ENCODE results near the gene MFGE8.

Gene MFGE8

GRCh38 chr15:88896333-88897033 lies 16.7 kb downstream of the MFGE8 start:
- Histone ChIP-seq H3K27ac (ENCODE audit: low read length) (no peak overlapping the region), H3K36me3 (ENCODE audit: control insufficient read depth, low read depth, low read length) (peaks cover 24% of the 10 kb centered on the region), H3K4me1 (ENCODE audit: control insufficient read depth, low read depth, low read length) (peaks cover 18% of the 10 kb centered on the region), H3K9me3 (ENCODE audit: control insufficient read depth, low read depth, low read length) (no peaks in the 10 kb centered on the region), H3K27me3 (ENCODE audit: control insufficient read depth, insufficient read depth, low read length) (peaks cover 17% of the 10 kb centered on the region), H3K9ac (ENCODE audit: low read length) (no peak overlapping the region), H3K4me3 (ENCODE audit: low read length) (no peak overlapping the region)

- H3K9ac ChIP-seq (ENCODE audit: low read length): peak within 1 kb of the TSS; percentile 59
- no peaks in the 10 kb centered on the region for H3K9me3 ChIP-seq (ENCODE audit: control insufficient read depth, low read depth, low read length)
- no peak within 1 kb of the TSS for H3K27ac ChIP-seq (ENCODE audit: low read length)
- peaks cover 17% of the 10 kb centered on the region for H3K27me3 ChIP-seq (ENCODE audit: control insufficient read depth, insufficient read depth, low read length)
- H3K4me1 ChIP-seq (ENCODE audit: control insufficient read depth, low read depth, low read length): peaks cover 18% of the 10 kb centered on the region
- peaks cover 10% of the 10 kb centered on the region for H3K36me3 ChIP-seq (ENCODE audit: control insufficient read depth, low read depth, low read length)
- H3K4me3 ChIP-seq (ENCODE audit: low read length): peak within 1 kb of the TSS; percentile 79
Observed at GRCh38 chr15:88894819-88895767, 18.1 kb downstream of the MFGE8 start, which contains the start of gene HAPLN3. Gene HAPLN3, minus strand, starts transcription at chr15:88895544. Its CDS starts 8,246 bp downstream, at chr15:88887298.

GRCh38 chr15:88894348-88894818 lies 18.8 kb downstream of the MFGE8 start:
- Histone ChIP-seq H3K4me1 (ENCODE audit: control insufficient read depth, low read depth, low read length) (peaks cover 18% of the 10 kb centered on the region), H3K4me3 (ENCODE audit: low read length) (peak overlapping the region; percentile 79), H3K9ac (ENCODE audit: low read length) (peak overlapping the region; percentile 59), H3K27ac (ENCODE audit: low read length) (no peak overlapping the region), H3K27me3 (ENCODE audit: control insufficient read depth, insufficient read depth, low read length) (peaks cover 17% of the 10 kb centered on the region), H3K9me3 (ENCODE audit: control insufficient read depth, low read depth, low read length) (no peaks in the 10 kb centered on the region), H3K36me3 (ENCODE audit: control insufficient read depth, low read depth, low read length) (peaks cover 5% of the 10 kb centered on the region)

GRCh38 chr15:88891540-88892254 lies 21.5 kb downstream of the MFGE8 start:
- peaks cover 9% of the 10 kb centered on the region for H3K4me1 ChIP-seq (ENCODE audit: control insufficient read depth, low read depth, low read length)

GRCh38 chr15:88890495-88890894 lies 22.7 kb downstream of the MFGE8 start:
- Histone ChIP-seq H3K27ac (ENCODE audit: low read length) (no peak overlapping the region), H3K36me3 (ENCODE audit: control insufficient read depth, low read depth, low read length) (peaks cover 5% of the 10 kb centered on the region), H3K9me3 (ENCODE audit: control insufficient read depth, low read depth, low read length) (no peaks in the 10 kb centered on the region), H3K27me3 (ENCODE audit: control insufficient read depth, insufficient read depth, low read length) (peaks cover 15% of the 10 kb centered on the region), H3K4me1 (ENCODE audit: control insufficient read depth, low read depth, low read length) (peaks cover 3% of the 10 kb centered on the region), H3K9ac (ENCODE audit: low read length) (no peak overlapping the region), H3K4me3 (ENCODE audit: low read length) (no peak overlapping the region)

More at GRCh38 chr15:88891540-88892254, 21.5 kb downstream of the MFGE8 start:
- no peak overlapping the region for H3K9ac ChIP-seq (ENCODE audit: low read length)
- H3K9me3 ChIP-seq (ENCODE audit: control insufficient read depth, low read depth, low read length): no peaks in the 10 kb centered on the region
- peaks cover 5% of the 10 kb centered on the region for H3K36me3 ChIP-seq (ENCODE audit: control insufficient read depth, low read depth, low read length)
- peaks cover 17% of the 10 kb centered on the region for H3K27me3 ChIP-seq (ENCODE audit: control insufficient read depth, insufficient read depth, low read length)
- no peak overlapping the region for H3K4me3 ChIP-seq (ENCODE audit: low read length)
- no peak overlapping the region for H3K27ac ChIP-seq (ENCODE audit: low read length)

GRCh38 chr15:88888719-88889118 lies 24.5 kb downstream of the MFGE8 start:
- Histone ChIP-seq H3K27ac (ENCODE audit: low read length) (no peak overlapping the region), H3K4me1 (ENCODE audit: control insufficient read depth, low read depth, low read length) (peaks cover 5% of the 10 kb centered on the region), H3K9me3 (ENCODE audit: control insufficient read depth, low read depth, low read length) (no peaks in the 10 kb centered on the region), H3K4me3 (ENCODE audit: low read length) (no peak overlapping the region), H3K27me3 (ENCODE audit: control insufficient read depth, insufficient read depth, low read length) (no peaks in the 10 kb centered on the region), H3K9ac (ENCODE audit: low read length) (no peak overlapping the region), H3K36me3 (ENCODE audit: control insufficient read depth, low read depth, low read length) (peaks cover 5% of the 10 kb centered on the region)

- H3K36me3 ChIP-seq (ENCODE audit: control insufficient read depth, low read depth, low read length): peaks cover under 1% of the 10 kb centered on the region
- no peaks in the 10 kb centered on the region for H3K27me3 ChIP-seq (ENCODE audit: control insufficient read depth, insufficient read depth, low read length)
- H3K4me3 ChIP-seq (ENCODE audit: low read length): no peak overlapping the region
- no peak overlapping the region for H3K27ac ChIP-seq (ENCODE audit: low read length)
- H3K9me3 ChIP-seq (ENCODE audit: control insufficient read depth, low read depth, low read length): no peaks in the 10 kb centered on the region
- no peak overlapping the region for H3K9ac ChIP-seq (ENCODE audit: low read length)
- H3K4me1 ChIP-seq (ENCODE audit: control insufficient read depth, low read depth, low read length): peaks cover 5% of the 10 kb centered on the region
Observed at GRCh38 chr15:88887068-88887580, 26.1 kb downstream of the MFGE8 start.

GRCh38 chr15:88882785-88883184 lies 30.4 kb downstream of the MFGE8 start:
- no peak overlapping the region for H3K27ac ChIP-seq (ENCODE audit: low read length)
- peaks cover 5% of the 10 kb centered on the region for H3K4me1 ChIP-seq (ENCODE audit: control insufficient read depth, low read depth, low read length)
- no peaks in the 10 kb centered on the region for H3K9me3 ChIP-seq (ENCODE audit: control insufficient read depth, low read depth, low read length)
- H3K36me3 ChIP-seq (ENCODE audit: control insufficient read depth, low read depth, low read length): peaks cover 17% of the 10 kb centered on the region
- no peaks in the 10 kb centered on the region for H3K27me3 ChIP-seq (ENCODE audit: control insufficient read depth, insufficient read depth, low read length)
- no peak overlapping the region for H3K4me3 ChIP-seq (ENCODE audit: low read length)
- no peak overlapping the region for H3K9ac ChIP-seq (ENCODE audit: low read length)

- Histone ChIP-seq H3K4me1 (ENCODE audit: control insufficient read depth, low read depth, low read length) (peaks cover 5% of the 10 kb centered on the region), H3K36me3 (ENCODE audit: control insufficient read depth, low read depth, low read length) (peaks cover 17% of the 10 kb centered on the region), H3K4me3 (ENCODE audit: low read length) (no peak overlapping the region), H3K27me3 (ENCODE audit: control insufficient read depth, insufficient read depth, low read length) (no peaks in the 10 kb centered on the region), H3K27ac (ENCODE audit: low read length) (no peak overlapping the region), H3K9me3 (ENCODE audit: control insufficient read depth, low read depth, low read length) (no peaks in the 10 kb centered on the region), H3K9ac (ENCODE audit: low read length) (no peak overlapping the region)
Observed at GRCh38 chr15:88881775-88882174, 31.4 kb downstream of the MFGE8 start.

GRCh38 chr15:88880944-88881740 lies 32.0 kb downstream of the MFGE8 start:
- H3K4me1 ChIP-seq (ENCODE audit: control insufficient read depth, low read depth, low read length): peaks cover 5% of the 10 kb centered on the region
- H3K27ac ChIP-seq (ENCODE audit: low read length): no peak overlapping the region
- H3K9ac ChIP-seq (ENCODE audit: low read length): no peak overlapping the region
- no peaks in the 10 kb centered on the region for H3K27me3 ChIP-seq (ENCODE audit: control insufficient read depth, insufficient read depth, low read length)
- peaks cover 17% of the 10 kb centered on the region for H3K36me3 ChIP-seq (ENCODE audit: control insufficient read depth, low read depth, low read length)
- no peaks in the 10 kb centered on the region for H3K9me3 ChIP-seq (ENCODE audit: control insufficient read depth, low read depth, low read length)
- no peak overlapping the region for H3K4me3 ChIP-seq (ENCODE audit: low read length)
